NT2/D1 (cell line): ENCODE data around the gene TPX2.

Experiments used
- DNase-seq: peaks from one replicate; pipeline ENCODE4 v3.0.0-alpha.2; 2011; ENCODE audit warnings: low read depth, low spot score
- H3K27me3 ChIP-seq: 2 replicates; pipeline ENCODE4 v1.6.0; 2011; ENCODE audit warnings: mild to moderate bottlenecking; ENCODE audit not compliant: insufficient read length, insufficient read depth
- H3K36me3 ChIP-seq: 2 replicates; pipeline ENCODE4 v1.6.1; 2011; ENCODE audit warnings: mild to moderate bottlenecking, low read length, mixed read lengths; ENCODE audit not compliant: insufficient read depth, insufficient read length
- H3K4me1 ChIP-seq: 2 replicates; pipeline ENCODE4 v1.5.1; 2011; ENCODE audit not compliant: insufficient read depth, insufficient read length
- H3K4me3 ChIP-seq: 2 replicates; pipeline ENCODE4 v1.5.1; 2011; ENCODE audit warnings: low read depth; ENCODE audit not compliant: insufficient read length
- H3K9ac ChIP-seq: 2 replicates; pipeline ENCODE4 v1.6.0; 2011; ENCODE audit warnings: low read depth; ENCODE audit not compliant: insufficient read length
- H3K9me3 ChIP-seq: 2 replicates; pipeline ENCODE4 v1.5.1; 2011; ENCODE audit warnings: mild to moderate bottlenecking, low read length; ENCODE audit not compliant: insufficient read depth
- SUZ12 ChIP-seq: IDR thresholded peaks from 2 replicates; pipeline ENCODE4 v1.6.1; 2011; ENCODE audit not compliant: insufficient read length, insufficient read depth; ENCODE audit errors: extremely low read depth
- YY1 ChIP-seq: IDR thresholded peaks from 2 replicates; pipeline ENCODE4 v1.6.1; 2011; ENCODE audit not compliant: insufficient read length, insufficient read depth
- ZNF274 ChIP-seq: IDR thresholded peaks from 2 replicates; pipeline ENCODE4 v1.6.1; 2011; ENCODE audit warnings: mild to moderate bottlenecking, low read depth, low read length

Gene TPX2

DNA sequence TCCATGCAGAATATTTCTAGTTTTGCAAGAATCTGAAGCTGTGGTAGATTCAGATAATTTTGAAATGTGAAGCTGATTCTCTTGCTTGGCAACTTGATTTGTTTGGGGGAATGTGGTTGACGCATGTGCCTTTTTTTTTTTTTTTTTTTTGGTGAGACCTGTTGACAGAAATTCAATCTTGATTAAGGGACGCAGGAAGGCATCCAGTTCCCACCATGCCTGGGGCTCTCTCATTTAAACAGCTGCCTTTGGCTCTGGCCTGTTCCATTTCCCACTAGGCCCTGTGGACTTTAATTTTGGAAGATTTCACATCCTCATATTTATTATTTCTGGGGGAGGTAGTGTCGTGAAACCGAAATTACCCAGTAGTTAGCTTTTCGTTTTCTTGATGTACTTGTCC lies 8.6 kb downstream of the TPX2 start:
- Histone ChIP-seq H3K4me3 (no peak overlapping the region), H3K4me1 (no peaks in the 10 kb centered on the region), H3K36me3 (peaks cover 48% of the 10 kb centered on the region), H3K9ac (no peak overlapping the region), H3K9me3 (no peaks in the 10 kb centered on the region), H3K27me3 (no peaks in the 10 kb centered on the region)
- DNase-seq, result no peak
- TF ChIP-seq YY1 (no peak), SUZ12 (no peak), ZNF274 (no peak)

GRCh38 chr20:31749223-31749622 lies 10.1 kb downstream of the TPX2 start:
- H3K4me3 ChIP-seq, result no peak overlapping the region
- H3K27me3 ChIP-seq, result no peaks in the 10 kb centered on the region
- no peak for DNase-seq
- no peaks in the 10 kb centered on the region for H3K9me3 ChIP-seq
- no peak overlapping the region for H3K9ac ChIP-seq
- H3K36me3 ChIP-seq, result peaks cover 37% of the 10 kb centered on the region
- no peak for TF ChIP-seq SUZ12
- no peak for TF ChIP-seq ZNF274
- TF ChIP-seq YY1, result no peak
- peaks cover 2% of the 10 kb centered on the region for H3K4me1 ChIP-seq

DNA sequence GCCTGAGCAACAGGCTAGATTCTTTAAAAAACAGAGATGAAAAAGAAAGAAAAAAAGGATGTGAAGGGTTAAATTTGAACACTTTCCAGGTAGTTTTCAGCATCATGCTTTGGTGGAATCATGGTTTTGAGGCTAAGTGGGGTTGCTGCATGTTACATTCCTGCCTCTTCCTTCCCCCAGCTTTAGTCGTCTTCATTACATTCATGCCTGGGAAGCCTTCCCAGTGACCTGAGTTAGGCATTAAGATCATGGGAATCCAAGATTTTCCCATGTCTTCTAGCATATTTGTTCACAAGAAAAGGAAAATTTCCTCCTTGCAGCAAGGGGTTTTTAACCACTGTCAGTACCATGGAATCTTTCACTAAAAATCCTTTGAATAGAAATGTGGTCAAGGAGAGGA lies 12.0 kb downstream of the TPX2 start:
- no peak for DNase-seq
- no peak overlapping the region for H3K4me3 ChIP-seq
- no peak overlapping the region for H3K9ac ChIP-seq
- TF ChIP-seq YY1 (no peak), ZNF274 (no peak), SUZ12 (no peak)
- H3K9me3 ChIP-seq, result no peaks in the 10 kb centered on the region
- peaks cover 23% of the 10 kb centered on the region for H3K36me3 ChIP-seq
- peaks cover 2% of the 10 kb centered on the region for H3K4me1 ChIP-seq
- no peaks in the 10 kb centered on the region for H3K27me3 ChIP-seq

GRCh38 chr20:31757254-31757653 lies 18.2 kb downstream of the TPX2 start:
- Histone ChIP-seq H3K36me3 (peaks cover 44% of the 10 kb centered on the region), H3K4me1 (peaks cover 2% of the 10 kb centered on the region), H3K4me3 (no peak overlapping the region), H3K9me3 (no peaks in the 10 kb centered on the region), H3K27me3 (no peaks in the 10 kb centered on the region), H3K9ac (no peak overlapping the region)
- no peak for DNase-seq
- no peak for TF ChIP-seq SUZ12
- TF ChIP-seq YY1, result no peak
- TF ChIP-seq ZNF274, result no peak

DNA sequence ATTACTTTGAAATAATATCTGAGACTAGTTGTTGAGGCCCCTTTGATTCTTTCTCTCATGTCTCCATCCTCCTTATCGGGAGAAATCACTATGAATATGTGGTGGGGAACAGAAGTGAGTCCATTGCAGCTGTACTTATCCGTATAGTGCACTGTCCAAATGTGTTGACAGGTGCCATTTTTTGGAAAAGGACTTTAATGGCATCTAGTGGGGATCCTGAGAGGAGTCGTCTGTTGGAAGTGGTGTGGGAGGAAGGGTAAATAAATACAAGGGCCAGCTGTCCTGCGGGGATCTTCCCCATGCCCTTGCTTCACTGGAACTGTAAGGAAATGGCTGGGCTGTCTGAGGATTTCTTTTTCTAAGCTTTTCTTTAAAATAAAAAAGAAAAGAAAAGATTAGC lies 19.4 kb downstream of the TPX2 start:
- TF ChIP-seq YY1 (no peak), SUZ12 (no peak), ZNF274 (no peak)
- DNase-seq, result no peak
- H3K27me3 ChIP-seq, result no peaks in the 10 kb centered on the region
- peaks cover 2% of the 10 kb centered on the region for H3K4me1 ChIP-seq
- peaks cover 47% of the 10 kb centered on the region for H3K36me3 ChIP-seq
- H3K9me3 ChIP-seq, result no peaks in the 10 kb centered on the region
- no peak overlapping the region for H3K4me3 ChIP-seq
- H3K9ac ChIP-seq, result no peak overlapping the region

- Histone ChIP-seq H3K9me3 (no peaks in the 10 kb centered on the region), H3K9ac (no peak overlapping the region), H3K4me1 (peaks cover 2% of the 10 kb centered on the region), H3K27me3 (no peaks in the 10 kb centered on the region), H3K36me3 (peaks cover 47% of the 10 kb centered on the region), H3K4me3 (no peak overlapping the region)
- no peak for TF ChIP-seq ZNF274
- TF ChIP-seq SUZ12, result no peak
- TF ChIP-seq YY1, result no peak
- no peak for DNase-seq
These were observed 19.9 kb downstream of the TPX2 start for GRCh38 chr20:31758991-31759390.

DNA sequence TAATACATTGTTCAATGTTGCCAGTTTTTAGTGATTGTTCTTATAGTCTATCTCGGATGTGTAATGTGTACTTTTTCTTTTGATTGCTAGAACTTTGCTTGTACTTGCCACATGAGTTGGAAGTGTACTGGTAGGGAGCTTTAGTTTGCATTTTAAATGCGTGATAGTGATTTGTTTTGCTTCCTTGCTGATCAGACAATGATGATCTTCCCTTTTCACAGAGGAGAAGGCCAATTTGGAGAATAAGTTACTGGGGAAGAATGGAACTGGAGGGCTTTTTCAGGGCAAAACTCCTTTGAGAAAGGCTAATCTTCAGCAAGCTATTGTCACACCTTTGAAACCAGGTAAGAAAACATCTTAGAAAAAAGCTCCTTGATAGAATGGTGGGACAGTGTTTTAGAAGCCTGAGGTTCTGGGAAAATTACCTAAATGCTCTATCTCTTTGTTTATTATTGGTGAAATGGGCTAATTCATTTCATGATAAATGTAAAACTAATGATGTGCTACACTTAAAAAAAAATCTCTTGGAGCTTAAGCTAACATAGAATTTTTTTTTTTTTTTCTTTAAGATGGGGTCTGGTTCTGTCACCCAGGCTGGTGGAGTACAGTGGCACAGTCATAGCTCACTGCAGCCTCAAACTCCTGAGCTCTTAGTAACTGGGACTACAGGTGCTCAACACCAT lies 20.9 kb downstream of the TPX2 start:
- Histone ChIP-seq H3K4me3 (no peak overlapping the region), H3K9ac (no peak overlapping the region), H3K27me3 (no peaks in the 10 kb centered on the region), H3K36me3 (peaks cover 45% of the 10 kb centered on the region), H3K9me3 (no peaks in the 10 kb centered on the region), H3K4me1 (no peaks in the 10 kb centered on the region)
- TF ChIP-seq SUZ12 (no peak), YY1 (no peak), ZNF274 (no peak)
- no peak for DNase-seq
